Right lobe of liver (tissue), 6 donors: ENCODE measurements around the gene NAP1L1. TPM values are rescaled to one million over a fixed set of nuclear protein-coding genes. Genes with fewer than 3 reads are reported as not detected.
A peak's percentile ranks its signal among the peaks of the same experiment; 100 is the strongest.

Source experiments
- ATAC-seq, 4 donors: fragments of 200-7000 bp; cut with Tn5 transposase; one replicate each; pipeline ENCODE4 v1.9.1; 2020; ENCODE audit warnings: mild to moderate bottlenecking in 4 of 4, moderate library complexity in 4 of 4
- DNase-seq, 3 donors: peaks; one replicate each; pipeline ENCODE4 v3.0.0-alpha.2; 2020
- H3K27ac ChIP-seq, 3 donors: fragments of 200-600 bp; one replicate each; pipeline ENCODE4 v1.8.0; 2022
- H3K27me3 ChIP-seq, 2 donors: fragments of 200-600 bp; one replicate each; pipeline ENCODE4 v1.8.0; 2022
- H3K36me3 ChIP-seq, 4 donors: fragments of 200-600 bp; sonication (generic) in 1 of 4; one replicate each; pipeline versions ENCODE4 v1.5.1 to v1.8.0; 2017 to 2022; ENCODE audit warnings: control low read depth in 1 of 4
- H3K4me1 ChIP-seq, 4 donors: fragments of 200-600 bp; sonication (generic) in 1 of 4; one replicate each; pipeline versions ENCODE4 v1.5.1 to v1.8.0; 2017 to 2022; ENCODE audit warnings: control low read depth in 1 of 4
- H3K4me3 ChIP-seq, 3 donors: fragments of 200-600 bp; one replicate each; pipeline ENCODE4 v1.8.0; 2022
- H3K9me3 ChIP-seq, 4 donors: fragments of 200-600 bp; sonication (generic) in 1 of 4; one replicate each; pipeline versions ENCODE4 v1.5.1 to v1.8.0; 2017 to 2022; ENCODE audit warnings: control low read depth in 1 of 4
- POLR2A ChIP-seq: fragments of 450-650 bp; IDR thresholded peaks from one replicate; pipeline ENCODE4 v1.6.1; 2017; ENCODE audit warnings: antibody characterized with exemption, mild to moderate bottlenecking
- WGBS: methylation state at CpG from one replicate; pipeline ENCODE4 v1.1.6; 2018; ENCODE audit warnings: low coverage, low lambda C conversion rate; ENCODE audit not compliant: insufficient coverage; ENCODE audit errors: missing lambda C conversion rate; 5-methylcytosine and 5-hydroxymethylcytosine counted together
- intact Hi-C, 2 donors: fragments of 100-400 bp; cut with DNase I; formaldehyde crosslinking; loops; one replicate each; pipeline versions ENCODE4 v1.11.2 to v1.14.1; 2022
- total RNA-seq, 6 experiments: library from RNA; depleted of rRNA in 2 of 6; stranded (reverse); fragments of >200 nt in 2 of 6; fragmentation: NEBNext Ultra II Directional in 3 of 6; extraction: Animal tissue kit (Norgen Biotek cat#: 25700) in 3 of 6; gene quantifications; one replicate each; pipeline versions ENCODE4 v1.1.0 to v1.2.4, GENCODE V29; 2016 to 2023
- TF ChIP-seq, protein P1 (sequence below), 4 donors: fragments of 200-600 bp in 3 of 4; fragments of 450-650 bp in 1 of 4; IDR thresholded peaks; one replicate each; pipeline versions ENCODE4 v1.5.1 to v1.8.0; 2016 to 2022; ENCODE audit warnings: antibody characterized with exemption in 4 of 4, mild to moderate bottlenecking in 2 of 4
- donor health status: DM: no; HTN: yes; CAD: no.
- donor health status: DM: no; HTN: no; CAD: no.
- donor health status: DM: no; HTN: no; CAD: no.
- donor health status: DM: no; HTN: yes; CAD: no.
- donor health status: DM: no; HTN: yes; CAD: no.

Gene NAP1L1
- total RNA-seq, 6 experiments from 2014 or later, result 61.9 to 99.1 (median 81.5) TPM

DNA sequence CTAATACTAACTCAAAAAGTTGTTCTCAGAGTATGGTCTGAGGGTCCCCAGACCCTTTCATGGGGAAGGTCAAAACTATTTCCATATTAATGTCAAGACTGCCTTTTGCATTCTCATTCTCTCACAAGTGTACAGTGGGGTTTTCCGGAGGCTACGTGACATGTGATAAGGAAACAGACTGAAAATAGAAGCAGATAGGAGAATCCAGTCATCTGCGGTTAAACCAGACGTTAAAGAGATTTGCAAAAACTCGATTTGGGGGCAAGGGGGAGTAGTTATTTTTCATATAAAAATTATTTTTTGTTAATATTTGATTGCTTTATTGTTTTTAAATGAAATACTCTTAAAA lies 1.0 kb upstream of the NAP1L1 start:
- Histone ChIP-seq H3K27ac (peak overlapping the region; percentile 86 to 95 (median 86)), H3K4me1 (peaks cover 0 to 10% (median 0%) of the 10 kb centered on the region in 4 donors), H3K36me3 (no peaks in the 10 kb centered on the region), H3K4me3 (peak overlapping the region in 1 of 3 donors; percentile 85), H3K9me3 (no peaks in the 10 kb centered on the region), H3K27me3 (no peaks in the 10 kb centered on the region)
- TF ChIP-seq POLR2A, result no peak
- TF ChIP-seq, protein P1, sequence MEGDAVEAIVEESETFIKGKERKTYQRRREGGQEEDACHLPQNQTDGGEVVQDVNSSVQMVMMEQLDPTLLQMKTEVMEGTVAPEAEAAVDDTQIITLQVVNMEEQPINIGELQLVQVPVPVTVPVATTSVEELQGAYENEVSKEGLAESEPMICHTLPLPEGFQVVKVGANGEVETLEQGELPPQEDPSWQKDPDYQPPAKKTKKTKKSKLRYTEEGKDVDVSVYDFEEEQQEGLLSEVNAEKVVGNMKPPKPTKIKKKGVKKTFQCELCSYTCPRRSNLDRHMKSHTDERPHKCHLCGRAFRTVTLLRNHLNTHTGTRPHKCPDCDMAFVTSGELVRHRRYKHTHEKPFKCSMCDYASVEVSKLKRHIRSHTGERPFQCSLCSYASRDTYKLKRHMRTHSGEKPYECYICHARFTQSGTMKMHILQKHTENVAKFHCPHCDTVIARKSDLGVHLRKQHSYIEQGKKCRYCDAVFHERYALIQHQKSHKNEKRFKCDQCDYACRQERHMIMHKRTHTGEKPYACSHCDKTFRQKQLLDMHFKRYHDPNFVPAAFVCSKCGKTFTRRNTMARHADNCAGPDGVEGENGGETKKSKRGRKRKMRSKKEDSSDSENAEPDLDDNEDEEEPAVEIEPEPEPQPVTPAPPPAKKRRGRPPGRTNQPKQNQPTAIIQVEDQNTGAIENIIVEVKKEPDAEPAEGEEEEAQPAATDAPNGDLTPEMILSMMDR (IDR thresholded peaks at IDR 0.05), result no peak
- WGBS, result 31% methylated on average over 5 of the region's 5 CpGs
- intact Hi-C loops, result no loop called here
- DNase-seq (no peak), ATAC-seq (no peak)

DNA sequence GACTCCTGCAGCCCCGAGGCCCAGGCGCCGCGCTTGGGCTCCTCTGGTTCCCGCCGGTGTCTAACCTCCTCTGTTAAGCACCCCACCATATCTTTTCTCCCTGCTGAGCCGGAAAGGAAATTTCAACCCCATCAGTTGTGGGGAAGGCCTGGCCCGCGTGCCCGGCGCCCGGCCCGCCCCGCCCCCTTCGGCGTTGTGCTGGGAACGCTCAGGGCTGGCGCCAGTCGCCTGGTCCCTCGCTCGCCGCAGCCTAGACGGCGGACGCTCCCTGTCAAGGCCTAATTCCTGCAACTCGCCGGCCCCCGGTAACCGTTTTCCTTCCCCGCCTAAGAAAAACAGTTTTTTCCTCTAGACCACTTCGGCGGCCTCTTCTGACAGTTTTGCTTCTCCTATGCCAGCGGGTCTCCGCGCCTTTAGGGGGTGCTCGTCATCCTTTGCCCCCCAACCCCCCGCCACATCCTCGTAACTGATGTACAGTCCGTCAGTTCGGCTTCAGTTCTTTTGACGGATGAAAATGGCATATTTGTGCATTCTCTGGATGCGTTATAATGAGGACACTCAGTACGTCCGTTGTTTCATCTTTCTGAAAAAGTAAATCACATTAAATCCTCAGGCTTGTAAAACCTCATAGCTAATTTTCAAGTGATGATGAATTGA lies 506 bp upstream of the NAP1L1 start:
- intact Hi-C loops, result no loop called here
- DNase-seq (peak; percentile 86 to 90 (median 90)), ATAC-seq (peak; percentile 85 to 91 (median 86))
- Histone ChIP-seq H3K27ac (peak overlapping the region; percentile 86 to 95 (median 86)), H3K9me3 (no peaks in the 10 kb centered on the region), H3K4me3 (peak overlapping the region; percentile 73 to 85 (median 77)), H3K36me3 (no peaks in the 10 kb centered on the region), H3K4me1 (peaks cover 0 to 10% (median 0%) of the 10 kb centered on the region in 4 donors), H3K27me3 (no peaks in the 10 kb centered on the region)
- TF ChIP-seq, protein P1 (IDR thresholded peaks at IDR 0.05), result no peak
- no peak for TF ChIP-seq POLR2A
- 2% methylated on average over 19 of the region's 44 CpGs for WGBS

DNA sequence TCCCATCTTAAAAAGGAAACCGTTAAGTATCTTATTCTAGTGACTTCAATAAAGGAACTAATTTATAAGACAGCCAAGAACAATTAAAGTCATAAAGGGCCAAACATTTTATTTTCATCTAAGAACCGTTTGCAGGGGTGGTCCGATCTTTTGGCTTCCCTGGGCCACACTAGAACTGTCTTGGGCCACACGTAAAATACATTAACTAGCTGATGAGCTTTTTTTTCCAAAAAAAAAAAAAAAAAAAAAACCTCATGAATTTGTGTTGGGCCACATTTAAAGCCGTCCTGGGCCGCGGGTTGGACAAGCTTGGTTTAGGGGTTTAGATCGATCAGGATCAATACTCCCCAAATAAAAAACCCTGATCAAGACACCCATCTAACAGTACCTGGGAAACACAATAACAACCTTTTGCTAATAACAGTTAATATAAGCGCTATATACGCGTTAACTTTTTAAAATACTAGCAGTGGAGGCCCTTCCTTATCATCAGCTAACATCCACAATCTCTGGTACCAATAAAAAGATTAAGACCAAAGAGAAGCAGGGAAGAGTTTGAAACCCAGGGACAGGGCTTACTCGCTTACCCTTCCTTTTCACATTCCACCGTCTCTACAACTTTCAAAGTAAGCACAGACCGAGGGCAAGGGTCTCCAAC lies 1.1 kb downstream of the NAP1L1 start:
- TF ChIP-seq POLR2A, result no peak
- TF ChIP-seq, protein P1 (IDR thresholded peaks at IDR 0.05), result no peak
- DNase-seq, result no peak
- no peak for ATAC-seq
- no peaks in the 10 kb centered on the region for H3K9me3 ChIP-seq
- 6% methylated on average over 14 of the region's 14 CpGs for WGBS
- H3K4me1 ChIP-seq, result peaks cover 0 to 10% (median 0%) of the 10 kb centered on the region in 4 donors
- intact Hi-C loops, result no loop called here
- H3K36me3 ChIP-seq, result no peaks in the 10 kb centered on the region
- peak overlapping the region; percentile 86 to 95 (median 86) for H3K27ac ChIP-seq
- peak overlapping the region; percentile 73 to 85 (median 77) for H3K4me3 ChIP-seq
- H3K27me3 ChIP-seq, result no peaks in the 10 kb centered on the region

DNA sequence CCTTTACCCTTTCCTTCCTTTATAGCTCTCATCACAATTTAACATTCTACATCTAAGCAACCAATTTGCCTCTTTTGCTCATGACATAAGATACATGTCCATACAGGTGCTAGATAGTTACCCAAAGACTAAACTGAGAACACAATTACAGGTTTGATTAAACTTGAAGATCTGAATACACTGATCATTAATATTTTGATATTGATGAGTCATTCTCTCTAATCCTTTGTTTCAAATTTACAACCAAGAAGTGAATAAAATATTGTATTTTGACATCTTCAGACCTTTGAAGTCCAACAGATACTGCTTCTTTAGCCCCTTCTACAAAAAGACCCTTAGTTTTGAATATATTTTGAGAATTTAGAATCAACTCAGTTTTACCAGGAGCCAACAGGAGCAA lies 2.6 kb downstream of the NAP1L1 start:
- TF ChIP-seq POLR2A, result no peak
- intact Hi-C loops, result no loop called here
- no peak overlapping the region for H3K4me3 ChIP-seq
- no peaks in the 10 kb centered on the region for H3K36me3 ChIP-seq
- no peak for DNase-seq
- ATAC-seq, result no peak
- no peaks in the 10 kb centered on the region for H3K27me3 ChIP-seq
- H3K9me3 ChIP-seq, result no peaks in the 10 kb centered on the region
- H3K27ac ChIP-seq, result no peak overlapping the region
- H3K4me1 ChIP-seq, result peaks cover 0 to 15% (median 0%) of the 10 kb centered on the region in 4 donors

DNA sequence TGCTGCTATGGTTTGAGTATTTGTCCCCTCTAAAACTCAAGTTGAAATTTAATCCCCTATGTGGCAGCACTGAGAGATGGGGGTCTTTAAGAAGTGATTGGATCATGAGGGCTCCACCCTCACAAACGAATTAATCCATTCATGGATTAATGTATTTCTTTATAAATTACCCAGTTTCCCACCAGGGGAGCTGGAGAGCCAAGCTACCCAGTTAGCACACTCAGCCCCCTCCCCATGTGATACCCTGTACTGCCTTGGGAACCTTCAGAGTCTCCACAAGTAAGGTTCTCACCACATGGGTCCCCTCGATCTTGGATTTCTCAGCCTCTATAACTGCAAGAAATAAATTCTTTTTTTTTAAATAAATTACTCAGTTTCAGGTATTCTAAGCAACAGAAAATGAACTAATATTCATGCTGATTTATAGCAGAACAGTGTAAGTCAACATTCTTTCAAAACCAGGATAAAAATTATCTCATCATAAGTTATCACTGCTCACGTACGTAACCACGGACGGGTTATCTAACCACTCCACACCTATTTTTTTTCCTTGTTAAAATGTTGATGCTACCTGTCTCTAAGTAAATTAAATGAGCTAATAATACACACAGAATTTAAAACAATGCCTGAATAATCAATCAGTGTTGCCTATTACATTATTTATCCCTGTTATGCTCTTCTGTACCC lies 3.6 kb downstream of the NAP1L1 start:
- TF ChIP-seq, protein P1 (IDR thresholded peaks at IDR 0.05), result no peak
- TF ChIP-seq POLR2A, result no peak
- H3K27ac ChIP-seq, result no peak overlapping the region
- H3K4me3 ChIP-seq, result no peak overlapping the region
- ATAC-seq (no peak), DNase-seq (no peak)
- no peaks in the 10 kb centered on the region for H3K9me3 ChIP-seq
- peaks cover 0 to 15% (median 0%) of the 10 kb centered on the region in 4 donors for H3K4me1 ChIP-seq
- WGBS, result 75% methylated on average over 6 of the region's 6 CpGs
- intact Hi-C loops, result no loop called here
- H3K36me3 ChIP-seq, result no peaks in the 10 kb centered on the region
- H3K27me3 ChIP-seq, result no peaks in the 10 kb centered on the region
